HG03432 (cell line): Measurements from ENCODE around the gene TMC8.
"Not testable (repeated sequence)": the region's sequence is repeated elsewhere in the genome, so short reads cannot be mapped to it uniquely, and the experiment has no call there.

Source experiments
- ATAC-seq: cut with Tn5 transposase; IDR thresholded peaks from one replicate; pipeline ENCODE4 v1.9.1; 2021; ENCODE audit warnings: mild to moderate bottlenecking, moderate library complexity; ENCODE audit not compliant: unreplicated experiment

TMC8 gene

GRCh38 chr17:78130437-78131101, at the start of gene TMC8:
TMC8 (plus strand) TSS chr17:78130771; CDS start chr17:78131589, 818 bp downstream.
- ATAC-seq: peak; percentile 17

GRCh38 chr17:78081551-78081950, 49.0 kb upstream of the TMC8 start:
- ATAC-seq: no peak

GRCh38 chr17:78082355-78082872, 48.2 kb upstream of the TMC8 start:
- not testable (repeated sequence) for ATAC-seq

GRCh38 chr17:78082988-78083387, 47.6 kb upstream of the TMC8 start:
- no peak for ATAC-seq

- ATAC-seq: no peak
Observed at GRCh38 chr17:78086740-78087139, 43.8 kb upstream of the TMC8 start.

GRCh38 chr17:78088529-78088928, 42.0 kb upstream of the TMC8 start:
- no peak for ATAC-seq

- no peak for ATAC-seq
Observed at GRCh38 chr17:78089576-78090281, 40.8 kb upstream of the TMC8 start.

- ATAC-seq: no peak
Observed at GRCh38 chr17:78092794-78093324, 37.7 kb upstream of the TMC8 start.

GRCh38 chr17:78095035-78095434, 35.5 kb upstream of the TMC8 start:
- no peak for ATAC-seq

GRCh38 chr17:78096093-78096492, 34.5 kb upstream of the TMC8 start:
- ATAC-seq: no peak

GRCh38 chr17:78101112-78101511, 29.5 kb upstream of the TMC8 start:
- ATAC-seq: no peak

- ATAC-seq: no peak
Observed at GRCh38 chr17:78101542-78101941, 29.0 kb upstream of the TMC8 start.

- no peak for ATAC-seq
Observed at GRCh38 chr17:78103311-78103710, 27.3 kb upstream of the TMC8 start.

- no peak for ATAC-seq
Observed at GRCh38 chr17:78104540-78104941, 26.0 kb upstream of the TMC8 start.

- ATAC-seq: no peak
Observed at GRCh38 chr17:78105101-78105500, 25.5 kb upstream of the TMC8 start.

GRCh38 chr17:78105551-78105950, 25.0 kb upstream of the TMC8 start:
- ATAC-seq: no peak

GRCh38 chr17:78106211-78106610, 24.4 kb upstream of the TMC8 start:
- no peak for ATAC-seq

- no peak for ATAC-seq
Observed at GRCh38 chr17:78107457-78107856, 23.1 kb upstream of the TMC8 start.

GRCh38 chr17:78107976-78108725, 22.4 kb upstream of the TMC8 start:
- ATAC-seq: no peak

GRCh38 chr17:78108726-78109488, 21.7 kb upstream of the TMC8 start:
- no peak for ATAC-seq

GRCh38 chr17:78109489-78109761, 21.1 kb upstream of the TMC8 start:
- ATAC-seq: no peak
